Jurkat, Clone E6-1 (cell line): ENCODE results near the gene IKZF4.
"Not testable (repeated sequence)": the region's sequence is repeated elsewhere in the genome, so short reads cannot be mapped to it uniquely, and the experiment has no call there.

ENCODE experiments used
- DNase-seq: peaks from one replicate; pipeline ENCODE4 v3.0.0-alpha.2; 2011; ENCODE audit warnings: low read depth, low spot score
- H3K4me3 ChIP-seq: 2 replicates; pipeline ENCODE4 v1.5.1; 2011; ENCODE audit warnings: mild to moderate bottlenecking, low read length, control low read depth, moderate library complexity

IKZF4 gene

DNA sequence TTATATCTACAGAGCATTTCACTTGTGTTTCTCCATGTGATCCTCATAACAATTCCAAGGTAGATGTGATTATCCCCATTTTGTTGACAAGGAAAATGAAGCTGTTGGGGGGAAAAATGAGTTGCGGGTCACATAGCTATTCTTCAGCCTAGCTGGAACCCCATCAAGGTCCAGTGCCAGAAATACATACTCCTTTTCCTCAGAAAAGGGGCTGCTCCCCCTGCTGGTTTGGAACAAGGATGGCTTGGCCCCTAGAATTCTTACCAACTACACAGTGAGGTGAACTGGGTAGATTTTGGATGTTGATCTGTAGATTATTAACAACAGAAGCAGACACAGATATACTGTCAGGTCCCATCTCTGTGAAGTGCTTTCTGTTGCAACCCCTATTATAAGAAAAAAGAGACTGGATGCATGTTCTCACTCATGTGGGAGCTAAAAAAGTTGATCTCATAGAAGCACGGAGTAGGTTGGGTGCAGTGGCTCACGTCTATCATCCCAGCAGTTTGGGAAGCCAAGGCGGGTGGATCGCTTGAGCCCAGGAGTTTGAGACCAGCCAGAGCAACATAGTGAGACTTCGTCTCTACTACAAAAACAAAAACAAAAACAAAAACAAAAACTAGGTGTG lies 8.9 kb downstream of the IKZF4 start:
- peak; percentile 34 for DNase-seq
- H3K4me3 ChIP-seq = no peak overlapping the region

DNA sequence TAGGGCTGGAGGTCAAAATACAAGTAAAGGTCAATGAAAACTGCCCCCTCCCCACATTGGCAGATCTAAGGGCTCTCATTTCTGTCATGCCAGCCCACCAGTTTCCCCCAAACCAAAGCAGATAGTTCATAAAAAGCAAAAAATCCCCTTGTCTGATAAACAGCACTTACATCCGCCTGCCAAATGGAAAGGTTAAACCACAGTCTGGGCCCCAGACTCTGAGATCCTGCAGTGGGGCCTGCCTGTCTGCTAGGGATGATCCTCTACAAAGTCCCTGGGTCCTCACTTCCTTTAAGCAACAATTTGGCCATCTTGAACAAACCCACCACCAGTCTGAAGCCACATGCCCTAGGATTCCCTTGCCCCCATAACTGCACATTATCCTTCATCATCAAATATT lies 11.1 kb downstream of the IKZF4 start:
- no peak for DNase-seq
- H3K4me3 ChIP-seq = no peak overlapping the region

DNA sequence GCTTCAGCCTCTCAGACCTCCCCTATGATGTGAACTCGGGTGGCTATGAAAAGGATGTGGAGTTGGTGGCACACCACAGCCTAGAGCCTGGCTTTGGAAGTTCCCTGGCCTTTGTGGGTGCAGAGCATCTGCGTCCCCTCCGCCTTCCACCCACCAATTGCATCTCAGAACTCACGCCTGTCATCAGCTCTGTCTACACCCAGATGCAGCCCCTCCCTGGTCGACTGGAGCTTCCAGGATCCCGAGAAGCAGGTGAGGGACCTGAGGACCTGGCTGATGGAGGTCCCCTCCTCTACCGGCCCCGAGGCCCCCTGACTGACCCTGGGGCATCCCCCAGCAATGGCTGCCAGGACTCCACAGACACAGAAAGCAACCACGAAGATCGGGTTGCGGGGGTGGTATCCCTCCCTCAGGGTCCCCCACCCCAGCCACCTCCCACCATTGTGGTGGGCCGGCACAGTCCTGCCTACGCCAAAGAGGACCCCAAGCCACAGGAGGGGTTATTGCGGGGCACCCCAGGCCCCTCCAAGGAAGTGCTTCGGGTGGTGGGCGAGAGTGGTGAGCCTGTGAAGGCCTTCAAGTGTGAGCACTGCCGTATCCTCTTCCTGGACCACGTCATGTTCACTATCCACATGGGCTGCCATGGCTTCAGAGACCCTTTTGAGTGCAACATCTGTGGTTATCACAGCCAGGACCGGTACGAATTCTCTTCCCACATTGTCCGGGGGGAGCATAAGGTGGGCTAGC lies 13.9 kb downstream of the IKZF4 start:
- no peak overlapping the region for H3K4me3 ChIP-seq
- peak; percentile 48 for DNase-seq

DNA sequence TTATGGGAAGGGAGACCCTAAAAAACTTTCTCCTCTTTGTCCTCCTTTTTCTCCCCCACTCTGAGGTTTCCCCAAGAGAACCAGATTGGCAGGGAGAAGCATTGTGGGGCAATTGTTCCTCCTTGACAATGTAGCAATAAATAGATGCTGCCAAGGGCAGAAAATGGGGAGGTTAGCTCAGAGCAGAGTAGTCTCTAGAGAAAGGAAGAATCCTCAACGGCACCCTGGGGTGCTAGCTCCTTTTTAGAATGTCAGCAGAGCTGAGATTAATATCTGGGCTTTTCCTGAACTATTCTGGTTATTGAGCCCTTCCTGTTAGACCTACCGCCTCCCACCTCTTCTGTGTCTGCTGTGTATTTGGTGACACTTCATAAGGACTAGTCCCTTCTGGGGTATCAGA lies 16.3 kb downstream of the IKZF4 start:
- DNase-seq = no peak
- H3K4me3 ChIP-seq = no peak overlapping the region

GRCh38 chr12:56038022-56038655 lies 17.3 kb downstream of the IKZF4 start:
- DNase-seq = no peak

GRCh38 chr12:56040151-56040550 lies 19.3 kb downstream of the IKZF4 start:
- no peak overlapping the region for H3K4me3 ChIP-seq
- DNase-seq = no peak

More at GRCh38 chr12:56038022-56038655, 17.3 kb downstream of the IKZF4 start:
- no peak overlapping the region for H3K4me3 ChIP-seq

DNA sequence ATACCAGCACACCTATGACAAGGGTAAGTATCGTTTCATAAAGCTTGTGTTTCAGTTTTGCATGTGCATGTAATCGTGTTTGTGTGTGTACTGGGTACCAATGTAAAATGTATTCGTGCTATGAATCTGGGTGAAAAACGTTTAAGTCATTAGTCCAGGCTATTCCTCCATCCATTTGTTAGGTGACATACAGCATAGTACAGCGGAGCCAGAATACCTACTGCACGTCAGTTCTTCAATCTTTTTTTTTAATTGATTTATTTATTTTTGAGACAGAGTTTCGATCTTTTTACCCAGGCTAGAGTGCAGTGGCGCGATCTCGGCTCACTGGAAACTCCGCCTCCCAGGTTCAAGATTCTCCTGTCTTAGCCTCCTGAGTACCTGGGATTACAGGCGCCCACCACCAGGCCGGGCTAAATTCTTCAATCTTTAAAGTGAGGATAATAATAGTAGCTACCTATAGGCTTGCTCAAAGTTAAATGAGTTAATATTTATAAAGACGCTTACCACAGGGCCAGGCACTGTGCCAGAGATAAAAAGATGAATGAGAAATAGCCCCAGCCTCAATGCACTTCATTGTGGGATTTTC lies 20.2 kb downstream of the IKZF4 start:
- no peak for DNase-seq
- H3K4me3 ChIP-seq = peak overlapping the region; percentile 78

- DNase-seq = peak; percentile 98
- H3K4me3 ChIP-seq = peak within 1 kb of the TSS; percentile 78
Observed at GRCh38 chr12:56041552-56042429, 20.9 kb downstream of the IKZF4 start, which contains the start of gene RPS26. RPS26 (plus strand) TSS chr12:56041918; CDS start chr12:56042167, 249 bp downstream.

- H3K4me3 ChIP-seq = peak overlapping the region; percentile 78
- DNase-seq = not testable (repeated sequence)
Observed at GRCh38 chr12:56042430-56042813, 21.6 kb downstream of the IKZF4 start.

GRCh38 chr12:56042843-56043242 lies 22.0 kb downstream of the IKZF4 start:
- no peak for DNase-seq
- H3K4me3 ChIP-seq = peak overlapping the region; percentile 78

DNA sequence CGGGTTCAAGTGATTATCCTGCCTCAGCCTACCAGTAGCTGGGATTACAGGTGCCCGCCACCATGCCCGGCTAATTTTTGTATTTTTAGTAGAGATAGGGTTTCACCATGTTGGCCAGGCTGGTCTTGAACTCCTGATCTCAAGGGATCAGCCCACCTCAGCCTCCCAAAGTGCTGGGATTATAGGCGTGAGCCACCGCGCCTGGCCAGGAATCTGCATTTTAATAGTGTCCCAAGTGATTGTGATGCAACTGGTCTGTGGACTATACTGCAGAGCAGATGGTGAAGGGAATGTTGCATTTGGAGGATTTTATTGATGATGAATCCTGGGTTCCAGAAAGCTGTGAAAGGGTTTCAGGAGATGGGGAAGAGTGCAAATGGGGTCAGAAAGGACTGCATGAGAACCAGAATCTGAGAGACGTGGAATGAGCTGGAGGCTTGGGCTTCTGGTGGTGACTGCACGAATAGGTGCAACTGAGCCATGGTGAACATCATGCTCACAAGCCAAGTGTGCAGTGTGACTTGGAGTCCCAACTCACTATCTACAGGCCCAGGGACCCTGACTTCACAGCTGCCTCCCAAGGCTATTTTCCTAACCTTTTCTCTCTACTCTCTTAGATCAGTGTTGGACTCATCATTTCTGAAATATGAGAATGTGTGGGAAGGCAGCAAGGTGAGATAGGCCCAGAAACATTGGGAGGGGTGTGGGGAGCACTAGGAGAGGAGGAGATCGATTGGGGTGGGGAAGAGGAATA lies 25.4 kb downstream of the IKZF4 start:
- no peak overlapping the region for H3K4me3 ChIP-seq
- no peak for DNase-seq

- DNase-seq = no peak
- H3K4me3 ChIP-seq = no peak overlapping the region
Observed at GRCh38 chr12:56053407-56053893, 32.6 kb downstream of the IKZF4 start.

GRCh38 chr12:56059964-56060363 lies 39.1 kb downstream of the IKZF4 start:
- H3K4me3 ChIP-seq, DNase-seq: not testable (repeated sequence)

DNA sequence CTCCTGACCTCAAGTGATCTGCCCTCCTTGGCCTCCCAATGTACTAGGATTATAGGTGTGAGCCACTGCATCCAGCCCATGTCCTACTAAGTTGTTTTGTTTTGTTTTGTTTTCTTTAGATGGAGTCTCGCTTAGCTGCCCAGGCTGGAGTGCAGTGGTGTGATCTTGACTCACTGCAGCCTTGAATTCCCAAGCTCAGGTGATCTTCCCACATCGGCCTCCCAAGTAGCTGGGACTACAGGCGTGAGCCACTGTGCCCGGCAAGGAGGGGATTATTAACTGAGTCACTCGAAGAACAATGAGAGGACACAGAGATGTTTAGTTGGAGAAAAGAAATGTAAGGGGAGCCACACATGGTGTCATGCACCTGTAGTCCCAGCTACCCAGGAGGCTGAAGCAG lies 41.1 kb downstream of the IKZF4 start:
- no peak overlapping the region for H3K4me3 ChIP-seq
- no peak for DNase-seq

DNA sequence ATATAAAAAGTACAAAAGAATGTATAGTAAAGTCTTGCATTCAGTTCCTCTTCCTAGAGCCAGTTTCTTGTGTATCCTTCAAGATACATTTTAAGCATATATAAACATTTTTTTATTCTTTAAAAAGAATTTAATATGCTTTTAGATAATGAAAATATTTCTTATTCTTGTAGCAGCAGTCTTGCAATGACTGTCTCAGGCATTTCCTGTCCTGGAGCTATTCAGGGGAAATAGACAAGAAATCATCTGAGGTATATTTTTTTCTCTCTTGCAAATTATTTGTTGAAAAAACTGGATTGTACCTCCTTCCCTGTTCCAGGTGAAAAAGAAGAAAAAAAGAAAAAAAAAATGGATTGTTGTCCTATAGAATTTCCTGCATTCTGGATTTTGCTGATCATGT lies 42.2 kb downstream of the IKZF4 start:
- no peak overlapping the region for H3K4me3 ChIP-seq
- DNase-seq = no peak

- no peak overlapping the region for H3K4me3 ChIP-seq
- DNase-seq = no peak
Observed at GRCh38 chr12:56071648-56072047, 50.8 kb downstream of the IKZF4 start.

DNA sequence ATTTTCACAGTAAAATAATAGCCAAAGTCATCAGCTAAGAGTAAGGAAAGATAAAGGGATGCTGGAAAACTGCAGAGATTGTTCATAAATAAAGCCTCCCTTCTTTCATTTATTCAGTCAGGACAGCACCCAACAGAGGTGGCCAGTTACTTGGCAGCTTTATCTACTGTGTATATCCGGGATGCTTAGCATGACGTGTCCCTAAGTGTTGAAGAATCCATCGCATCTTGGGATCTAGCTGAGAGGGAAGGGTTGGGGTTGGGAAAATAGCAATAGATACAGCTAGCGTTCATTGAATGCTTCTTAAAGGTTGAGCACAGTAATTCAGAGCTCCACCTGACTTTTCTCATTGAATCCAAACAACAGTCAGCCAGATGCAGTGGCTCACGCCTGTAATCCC lies 53.6 kb downstream of the IKZF4 start:
- no peak for DNase-seq

GRCh38 chr12:56077966-56078365 lies 57.1 kb downstream of the IKZF4 start:
- not testable (repeated sequence) for H3K4me3 ChIP-seq, DNase-seq

More for the DNA sequence above, 53.6 kb downstream of the IKZF4 start:
- no peak overlapping the region for H3K4me3 ChIP-seq
